ENCODE data around the gene PILRA.

- TF ChIP-seq CTCF (IDR thresholded peaks at IDR 0.05) (no peak), EZH2 (IDR thresholded peaks at IDR 0.05; ENCODE audit: borderline replicate concordance, insufficient read depth, low read depth, low read length, poor library complexity, severe bottlenecking) (no peak)
Measured at GRCh38 chr7:100443096-100443840, 70.0 kb downstream of the PILRA start.

Data from B cell (primary cell).